MM.1S (cell line): ENCODE data around the gene DLG4.

Experiments
- CTCF ChIP-seq: fragments of 300-600 bp; sonication (generic); IDR thresholded peaks from 2 replicates; pipeline ENCODE4 v1.5.1; 2016; ENCODE audit warnings: antibody characterized with exemption, low read length, mixed read lengths
- EZH2phosphoT487 ChIP-seq: fragments of 300-600 bp; sonication (generic); IDR thresholded peaks from 2 replicates; pipeline ENCODE4 v1.6.1; 2018; ENCODE audit warnings: antibody characterized with exemption, low read length

DNA sequence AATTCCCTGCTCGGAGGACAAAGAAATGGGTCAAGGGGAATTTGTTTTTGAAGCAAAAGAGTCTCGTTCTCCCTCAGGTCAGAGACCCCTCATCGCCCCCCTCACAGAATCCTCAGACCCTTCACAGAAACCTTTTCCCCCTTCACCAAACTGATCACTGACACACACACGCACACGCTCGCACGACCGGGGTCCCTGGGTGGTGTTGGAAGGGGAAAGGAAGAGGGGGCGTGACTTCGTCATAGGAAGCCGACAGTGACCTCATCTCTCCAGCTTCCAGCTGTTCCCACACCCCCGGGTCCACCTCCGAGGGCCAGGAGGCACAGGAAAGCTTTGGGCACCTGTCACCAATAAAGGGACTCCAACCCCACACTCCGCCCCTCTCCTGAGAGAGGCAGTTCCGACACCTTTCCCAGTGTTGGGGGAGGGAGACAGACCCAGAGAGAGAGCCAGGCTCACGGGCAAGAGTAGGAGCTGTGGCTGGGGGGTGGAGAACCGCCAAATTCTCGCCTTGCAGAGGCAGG lies 41.6 kb downstream of the DLG4 start:
- TF ChIP-seq EZH2phosphoT487 = no peak
- TF ChIP-seq CTCF = no peak
